DMS114 treated with DMSO at 0.1 percent for 48 hours (cell line): ENCODE measurements around the gene OVAAL.

Source experiments
- DNase-seq: peaks from one replicate; lab custom pipeline; 2025; ENCODE audit not compliant: unreplicated experiment; lab: John Stamatoyannopoulos, UW

OVAAL gene

GRCh38 chr1:180603850-180604226 is 45.1 kb downstream of the OVAAL start:
- DNase-seq, result no peak

DNA sequence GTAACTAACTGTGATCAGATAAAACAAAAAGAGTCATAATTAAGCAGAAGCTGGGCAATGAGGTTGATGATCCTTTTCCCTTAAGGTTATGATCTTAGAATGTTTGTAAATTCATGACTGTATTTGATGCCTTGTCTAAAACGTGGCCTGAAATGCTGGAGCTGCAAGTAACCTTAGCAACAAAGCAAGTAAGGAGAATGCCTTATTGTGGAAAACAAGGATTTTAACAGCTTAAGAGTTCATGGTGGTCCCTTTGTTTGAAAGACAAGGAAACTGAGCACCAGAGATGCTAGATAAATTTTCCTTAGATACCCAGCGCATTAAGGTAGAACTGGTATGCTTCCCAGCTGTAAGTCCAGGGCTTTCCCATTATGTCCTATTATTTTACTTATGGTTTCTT is 47.4 kb downstream of the OVAAL start:
- no peak for DNase-seq

DNA sequence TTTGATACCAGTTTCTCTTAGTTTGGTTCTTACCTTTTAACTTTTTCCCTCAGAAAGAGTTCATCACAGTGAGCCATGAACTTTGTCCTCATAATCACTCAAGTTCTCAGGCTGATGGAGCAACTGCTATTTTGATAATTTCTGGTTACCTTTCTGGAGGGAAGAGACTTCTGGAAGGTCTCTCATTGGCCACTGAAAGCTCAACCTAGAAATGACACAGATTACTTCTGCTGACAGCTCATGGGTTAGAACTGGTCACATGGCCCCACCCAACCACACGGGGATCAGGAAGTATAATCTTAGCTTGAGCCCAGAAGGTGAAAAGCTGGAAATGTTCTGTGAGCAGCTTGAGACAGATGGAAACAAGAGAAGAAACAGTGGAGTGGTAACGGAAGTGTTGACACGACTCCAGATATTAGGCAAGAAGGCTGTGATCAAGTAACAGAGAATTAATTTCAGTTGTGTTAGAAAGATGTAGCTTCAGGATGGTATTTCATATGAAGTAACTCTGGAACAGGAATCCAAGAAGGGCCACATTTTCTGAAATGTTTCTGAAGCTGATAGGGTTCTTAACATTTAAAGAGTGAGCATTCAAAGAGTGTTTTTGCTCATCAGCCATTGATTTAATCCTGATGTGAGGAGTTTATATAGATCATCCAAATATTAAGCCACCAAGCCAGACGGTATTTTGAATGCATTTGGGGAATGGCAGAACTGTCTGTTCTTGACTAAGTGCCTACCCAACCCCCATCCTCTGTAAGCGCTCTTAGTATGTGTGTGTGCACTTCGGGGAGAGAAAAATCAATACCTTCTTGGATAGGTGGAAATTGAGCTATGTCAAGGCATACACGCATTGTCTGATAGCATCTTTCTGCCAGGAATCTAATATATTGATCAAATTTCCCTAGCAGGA is 51.1 kb downstream of the OVAAL start:
- no peak for DNase-seq

- no peak for DNase-seq
Observed at GRCh38 chr1:180610556-180611015, 51.8 kb downstream of the OVAAL start.

GRCh38 chr1:180611016-180611930 is 52.5 kb downstream of the OVAAL start:
- no peak for DNase-seq

DNA sequence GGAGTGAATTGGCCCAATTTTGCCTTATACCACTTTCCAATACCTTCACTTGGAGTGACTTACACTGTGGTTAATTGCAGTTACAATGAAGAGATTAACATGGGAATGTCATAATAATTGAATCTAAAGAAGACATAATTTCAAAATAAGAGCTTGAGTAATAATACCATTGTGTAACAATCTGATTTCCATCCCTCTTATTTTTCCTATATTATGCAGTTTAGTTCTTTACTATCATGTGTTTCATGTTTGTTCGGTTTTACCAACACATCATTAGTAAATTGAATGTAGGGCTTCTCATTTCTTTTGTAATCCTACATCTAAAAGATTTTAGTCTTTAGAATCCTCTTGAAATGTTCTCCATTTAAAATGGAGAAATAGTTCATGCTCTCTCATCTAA is 53.9 kb downstream of the OVAAL start:
- no peak for DNase-seq

- DNase-seq, result no peak
Observed at GRCh38 chr1:180614730-180615129, 56.0 kb downstream of the OVAAL start.

- no peak for DNase-seq
Observed at GRCh38 chr1:180615493-180616290, 56.9 kb downstream of the OVAAL start.
